ENCODE measurements around the gene ROPN1.

GRCh38 chr3:123986427-123986826, 5.5 kb downstream of the ROPN1 start:
- TF ChIP-seq POLR2A (IDR thresholded peaks at IDR 0.05; ENCODE audit: low read depth, low read length) (no peak), POLR2AphosphoS5 (IDR thresholded peaks at IDR 0.05; ENCODE audit: low read depth, low read length) (no peak)
